CD14-positive monocyte (primary cell): ENCODE data around the gene ACBD3. TPM values are rescaled to one million over a fixed set of nuclear protein-coding genes. Genes with fewer than 3 reads are reported as not detected.

Source experiments
- DNase-seq, 3 donors: peaks; one replicate each; pipeline ENCODE4 v3.0.0-alpha.2; 2011 to 2022
- H2AFZ ChIP-seq: 2 replicates; pipeline ENCODE4 v1.6.0; 2012; ENCODE audit warnings: mild to moderate bottlenecking, low read depth, low read length, inconsistent platforms; ENCODE audit not compliant: insufficient read depth, poor library complexity, severe bottlenecking
- H3K27ac ChIP-seq, 2 donors: 1 replicate in 1 of 2; 2 replicates in 1 of 2; pipeline ENCODE4 v1.5.1; 2012 to 2013; ENCODE audit warnings: low read length in 2 of 2, control low read depth in 1 of 2, inconsistent platforms in 1 of 2, low read depth in 1 of 2, mild to moderate bottlenecking in 1 of 2
- H3K27me3 ChIP-seq, 2 donors: one replicate each; pipeline versions ENCODE4 v1.6.0 to v1.6.1; 2011 to 2013; ENCODE audit warnings: low read length in 2 of 2; ENCODE audit not compliant: control insufficient read depth in 2 of 2, insufficient read depth in 2 of 2
- H3K36me3 ChIP-seq, 2 donors: replicated peaks in 1 of 2; 1 replicate in 1 of 2; 2 replicates in 1 of 2; pipeline versions ENCODE4 v1.5.1 to v1.6.1; 2012 to 2013; ENCODE audit warnings: low read length in 2 of 2, control low read depth in 1 of 2, inconsistent platforms in 1 of 2, mild to moderate bottlenecking in 1 of 2; ENCODE audit not compliant: insufficient read depth in 2 of 2, control insufficient read depth in 1 of 2
- H3K4me1 ChIP-seq, 2 donors: 1 replicate in 1 of 2; 2 replicates in 1 of 2; pipeline versions ENCODE4 v1.5.1 to v1.6.1; 2012 to 2013; ENCODE audit warnings: low read length in 2 of 2, control low read depth in 1 of 2, inconsistent platforms in 1 of 2, mild to moderate bottlenecking in 1 of 2, moderate library complexity in 1 of 2; ENCODE audit not compliant: insufficient read depth in 2 of 2, control insufficient read depth in 1 of 2
- H3K4me2 ChIP-seq: replicated peaks from 2 replicates; pipeline ENCODE3; 2012; ENCODE audit warnings: low read length, moderate library complexity, mild to moderate bottlenecking; ENCODE audit not compliant: poor library complexity, severe bottlenecking; ENCODE audit errors: extremely low read depth
- H3K4me3 ChIP-seq, 3 experiments: fragments of 200-600 bp in 1 of 3; sonication (generic) in 1 of 3; replicated peaks in 1 of 3; 1 replicate in 2 of 3; 2 replicates in 1 of 3; pipeline ENCODE4 v1.5.1; 2011 to 2013; ENCODE audit warnings: low read length in 3 of 3, mild to moderate bottlenecking in 3 of 3, control low read depth in 2 of 3, low read depth in 2 of 3, inconsistent platforms in 1 of 3, moderate library complexity in 1 of 3
- H3K79me2 ChIP-seq: 2 replicates; pipeline ENCODE4 v1.6.0; 2012; ENCODE audit warnings: mild to moderate bottlenecking, control low read depth, inconsistent platforms, low read length, moderate library complexity; ENCODE audit not compliant: insufficient read depth
- H3K9ac ChIP-seq: 2 replicates; pipeline ENCODE4 v1.6.0; 2017; ENCODE audit warnings: low read length, mild to moderate bottlenecking; ENCODE audit not compliant: insufficient read depth, poor library complexity, severe bottlenecking
- H3K9me3 ChIP-seq, 2 donors: replicated peaks in 1 of 2; 1 replicate in 1 of 2; 2 replicates in 1 of 2; pipeline versions ENCODE4 v1.5.1 to v1.6.1; 2012 to 2013; ENCODE audit warnings: low read length in 2 of 2, control low read depth in 1 of 2; ENCODE audit not compliant: control insufficient read depth in 1 of 2, insufficient read depth in 1 of 2
- H4K20me1 ChIP-seq: 2 replicates; pipeline ENCODE4 v1.6.0; 2012; ENCODE audit warnings: mild to moderate bottlenecking, low read length, control low read depth, moderate library complexity; ENCODE audit not compliant: insufficient read depth
- H3K27ac Mint-ChIP-seq, 7 donors: one replicate each; pipeline ENCODE4 v1.8.0; 2020; ENCODE audit warnings: mild to moderate bottlenecking in 7 of 7, mixed read lengths in 7 of 7, moderate library complexity in 6 of 7, inconsistent platforms in 2 of 7
- H3K27me3 Mint-ChIP-seq, 3 donors: one replicate each; pipeline ENCODE4 v1.8.0; 2021 to 2022; ENCODE audit warnings: low read depth in 3 of 3, mild to moderate bottlenecking in 3 of 3, mixed read lengths in 3 of 3, moderate library complexity in 3 of 3, inconsistent platforms in 1 of 3
- H3K36me3 Mint-ChIP-seq, 2 donors: one replicate each; pipeline ENCODE4 v1.8.0; 2020; ENCODE audit warnings: mixed read lengths in 2 of 2, inconsistent platforms in 1 of 2, mild to moderate bottlenecking in 1 of 2
- H3K4me1 Mint-ChIP-seq: one replicate; pipeline ENCODE4 v1.8.0; 2020; ENCODE audit warnings: mild to moderate bottlenecking, mixed read lengths
- H3K4me3 Mint-ChIP-seq, 2 donors: one replicate each; pipeline ENCODE4 v1.8.0; 2020; ENCODE audit warnings: mild to moderate bottlenecking in 2 of 2, mixed read lengths in 2 of 2, moderate library complexity in 1 of 2
- H3K9me3 Mint-ChIP-seq, 7 donors: one replicate each; pipeline ENCODE4 v1.8.0; 2020 to 2022; ENCODE audit warnings: mixed read lengths in 7 of 7, mild to moderate bottlenecking in 6 of 7, moderate library complexity in 6 of 7, inconsistent platforms in 2 of 7
- CTCF ChIP-seq: fragments of 200-600 bp; IDR thresholded peaks from one replicate; pipeline ENCODE4 v1.8.0; 2022; ENCODE audit warnings: antibody characterized with exemption, mild to moderate bottlenecking
- WGBS: methylation state at CpG from one replicate; pipeline ENCODE4 v1.1.5; 2013; ENCODE audit warnings: missing lambda C conversion rate; ENCODE audit not compliant: insufficient coverage; 5-methylcytosine and 5-hydroxymethylcytosine counted together
- intact Hi-C, 2 donors: fragments of 100-400 bp; cut with micrococcal nuclease; formaldehyde crosslinking; loops; one replicate each; pipeline versions ENCODE4 v1.15.0 to v1.15.1; 2023
- polyA plus RNA-seq, 3 donors: library from polyadenylated mRNA; depleted of rRNA in 1 of 3; unstranded in 2 of 3; stranded (reverse) in 1 of 3; fragments of 300-500 nt in 2 of 3; fragments of >200 nt in 1 of 3; fragmentation: Illumina TruSeq in 2 of 3; gene quantifications; 1 replicate in 2 of 3; 2 replicates in 1 of 3; pipeline ENCODE4 v1.2.3, GENCODE V29; 2012 to 2021

The ACBD3 gene
- polyA plus RNA-seq, 3 donors: 7.0 to 16.3 (median 11.4) TPM

GRCh38 chr1:226164154-226164553 is 22.4 kb downstream of the ACBD3 start:
- Mint-ChIP-seq H3K36me3 (peaks cover 49 to 61% of the 10 kb centered on the region in 2 donors), H3K27me3 (no peaks in the 10 kb centered on the region), H3K4me1 (peaks cover 8% of the 10 kb centered on the region), H3K27ac (peak overlapping the region in 1 of 7 donors; percentile 30), H3K4me3 (no peak overlapping the region), H3K9me3 (no peaks in the 10 kb centered on the region)
- H3K9me3 ChIP-seq: no peaks in the 10 kb centered on the region
- DNase-seq: no peak
- 83% methylated on average over 1 of the region's 1 CpG for WGBS
- H3K36me3 ChIP-seq: peaks cover 59 to 75% of the 10 kb centered on the region in 2 donors
- no peak overlapping the region for H3K4me2 ChIP-seq
- peaks cover 40% of the 10 kb centered on the region for H3K79me2 ChIP-seq
- no peak overlapping the region for H3K4me3 ChIP-seq
- H3K9ac ChIP-seq: no peak overlapping the region
- H3K27ac ChIP-seq: no peak overlapping the region
- H4K20me1 ChIP-seq: peaks cover 67% of the 10 kb centered on the region
- intact Hi-C loops: no loop called here
- H2AFZ ChIP-seq: no peak overlapping the region
- H3K27me3 ChIP-seq: no peaks in the 10 kb centered on the region
- TF ChIP-seq CTCF: no peak
- no peaks in the 10 kb centered on the region for H3K4me1 ChIP-seq

- intact Hi-C loops: no loop called here
- TF ChIP-seq CTCF: no peak
- Mint-ChIP-seq H3K9me3 (no peaks in the 10 kb centered on the region), H3K36me3 (peaks cover 61 to 73% of the 10 kb centered on the region in 2 donors), H3K27me3 (no peaks in the 10 kb centered on the region), H3K27ac (peak overlapping the region in 1 of 7 donors; percentile 63), H3K4me3 (no peak overlapping the region), H3K4me1 (peaks cover 11% of the 10 kb centered on the region)
- H3K36me3 ChIP-seq: peaks cover 71 to 87% of the 10 kb centered on the region in 2 donors
- WGBS: 85% methylated on average over 2 of the region's 8 CpGs
- no peaks in the 10 kb centered on the region for H3K9me3 ChIP-seq
- no peaks in the 10 kb centered on the region for H3K4me1 ChIP-seq
- H3K27ac ChIP-seq: no peak overlapping the region
- H3K4me3 ChIP-seq: no peak overlapping the region
- H3K79me2 ChIP-seq: peaks cover 30% of the 10 kb centered on the region
- no peaks in the 10 kb centered on the region for H3K27me3 ChIP-seq
- DNase-seq: no peak
- no peak overlapping the region for H3K4me2 ChIP-seq
- no peak overlapping the region for H3K9ac ChIP-seq
- H4K20me1 ChIP-seq: peaks cover 64% of the 10 kb centered on the region
- H2AFZ ChIP-seq: no peak overlapping the region
Measured at GRCh38 chr1:226162898-226163297, 23.6 kb downstream of the ACBD3 start.
